ENCODE data around the gene MED20. TPM values are rescaled to one million over a fixed set of nuclear protein-coding genes. Genes with fewer than 3 reads are reported as not detected.

Gene MED20
- total RNA-seq, 1 donor from 2014 or later = 18.3 TPM

- intact Hi-C loops (cut with DNase I) = no loop called here
- H3K36me3 ChIP-seq = no peaks in the 10 kb centered on the region
- H3K9me3 ChIP-seq = no peaks in the 10 kb centered on the region
- peaks cover 49% of the 10 kb centered on the region for H3K4me1 ChIP-seq
- no peaks in the 10 kb centered on the region for H3K27me3 ChIP-seq
- H3K27ac ChIP-seq = peak overlapping the region; percentile 77
- ATAC-seq (no peak), DNase-seq (no peak)
- TF ChIP-seq CTCF (IDR thresholded peaks at IDR 0.05) = no peak
- H3K4me3 ChIP-seq = peak overlapping the region; percentile 92
Observed at GRCh38 chr6:41942067-41942851, 21.3 kb upstream of the MED20 start.

- H3K27me3 ChIP-seq = no peaks in the 10 kb centered on the region
- intact Hi-C loops (cut with DNase I) = no loop called here
- H3K36me3 ChIP-seq = no peaks in the 10 kb centered on the region
- H3K4me1 ChIP-seq = peaks cover 57% of the 10 kb centered on the region
- ATAC-seq (peak; percentile 93), DNase-seq (peak; percentile 97)
- no peaks in the 10 kb centered on the region for H3K9me3 ChIP-seq
- H3K4me3 ChIP-seq = peak within 1 kb of the TSS; percentile 92
- TF ChIP-seq CTCF (IDR thresholded peaks at IDR 0.05) = no peak
- peak within 1 kb of the TSS; percentile 84 for H3K27ac ChIP-seq
Observed at GRCh38 chr6:41941280-41942066, 20.5 kb upstream of the MED20 start, which contains the start of gene CCND3. Gene CCND3, minus strand, starts transcription at chr6:41941808. Its CDS starts 159 bp downstream, at chr6:41941649.

- ATAC-seq = peak; percentile 6
- H3K36me3 ChIP-seq = peaks cover 3% of the 10 kb centered on the region
- intact Hi-C loops (cut with DNase I) = no loop called here
- DNase-seq = peak; percentile 80
- H3K4me1 ChIP-seq = peaks cover 64% of the 10 kb centered on the region
- no peaks in the 10 kb centered on the region for H3K27me3 ChIP-seq
- no peak for TF ChIP-seq CTCF (IDR thresholded peaks at IDR 0.05)
- no peaks in the 10 kb centered on the region for H3K9me3 ChIP-seq
- H3K27ac ChIP-seq = peak overlapping the region; percentile 84
- peak overlapping the region; percentile 92 for H3K4me3 ChIP-seq
Observed at GRCh38 chr6:41940759-41941279, 19.9 kb upstream of the MED20 start.

DNA sequence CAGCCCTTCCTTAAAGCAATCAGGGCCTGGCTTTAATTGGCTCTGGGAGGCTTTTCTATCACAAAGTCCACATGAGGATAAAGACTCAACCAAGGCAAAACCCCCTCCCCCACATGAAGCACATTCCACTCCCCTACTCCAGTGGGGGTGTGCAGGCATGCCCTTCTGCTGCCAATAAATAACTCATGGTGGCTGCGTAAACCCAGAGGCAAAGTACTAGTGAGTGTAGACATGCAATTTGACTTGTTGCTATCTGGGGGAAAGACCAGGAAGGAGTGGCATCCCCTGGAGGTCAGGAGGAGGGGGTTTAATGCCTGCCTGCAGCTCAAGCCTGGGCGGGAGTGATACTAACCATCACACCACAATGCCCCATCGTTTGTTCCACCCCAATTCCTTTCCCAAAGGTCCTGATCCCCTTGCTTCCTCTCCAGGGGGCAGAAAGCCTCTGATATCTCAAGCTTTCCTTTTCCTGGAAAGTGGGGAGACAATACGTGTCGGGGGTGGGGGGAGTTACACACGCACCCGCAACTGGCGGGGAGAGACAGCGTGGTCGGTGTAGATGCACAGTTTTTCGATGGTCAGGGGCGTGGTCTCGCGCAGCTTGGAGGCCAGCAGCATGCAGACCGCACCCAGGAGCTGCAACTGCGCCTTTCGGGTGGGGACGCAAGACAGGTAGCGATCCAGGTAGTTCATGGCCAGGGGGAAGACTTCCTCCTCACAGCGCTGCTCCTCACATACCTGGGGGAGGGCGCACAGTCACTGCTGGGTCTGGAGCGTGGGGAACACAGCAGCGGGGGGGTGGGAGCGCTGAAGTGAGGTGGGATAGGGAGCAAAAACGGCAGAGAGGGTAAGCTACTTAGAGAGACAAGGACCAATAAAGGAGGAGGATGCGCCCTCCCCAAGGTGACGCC is 19.2 kb upstream of the MED20 start:
- TF ChIP-seq CTCF (IDR thresholded peaks at IDR 0.05) = no peak
- DNase-seq = no peak

More for the DNA sequence above, 19.2 kb upstream of the MED20 start:
- Histone ChIP-seq H3K4me1 (peaks cover 69% of the 10 kb centered on the region), H3K4me3 (peak overlapping the region; percentile 92), H3K36me3 (peaks cover 10% of the 10 kb centered on the region), H3K27me3 (no peaks in the 10 kb centered on the region), H3K9me3 (no peaks in the 10 kb centered on the region), H3K27ac (peak overlapping the region; percentile 84)
- no peak for ATAC-seq
- intact Hi-C loops (cut with DNase I) = loop anchor here (5.0 to 10.0 kb wide), 2 partner anchors 102 to 155 kb away; partner anchors contain the start of genes PRICKLE4 and TOMM6
